K562 (cell line): ENCODE results near the gene GBP1. TPM values are rescaled to one million over a fixed set of nuclear protein-coding genes. Genes with fewer than 3 reads are reported as not detected.

Experiments
- MGA ChIP-seq: fragments of 450-650 bp; IDR thresholded peaks from 2 replicates; pipeline ENCODE4 v1.6.1; 2016; ENCODE audit warnings: mild to moderate bottlenecking, moderate library complexity
- NFE2 ChIP-seq: IDR thresholded peaks from 2 replicates; pipeline ENCODE4 v1.6.1; 2014; ENCODE audit warnings: antibody characterized with exemption, low read depth
- polyA plus RNA-seq, 8 experiments: library from polyadenylated mRNA; depleted of rRNA in 4 of 8; stranded (reverse) in 5 of 8; unstranded in 3 of 8; fragments of >200 nt; fragmentation: Nextera tagmentation in 2 of 8; fragmentation: Illumina TruSeq in 1 of 8; extraction: Ambion mirVana in 2 of 8; extraction: Trizol in 1 of 8; gene quantifications; 2 replicates each; pipeline versions ENCODE4 v1.2.1 to v1.2.3, GENCODE V29; 2011 to 2014; ENCODE audit warnings: inconsistent platforms in 1 of 8, missing spikeins in 1 of 8
- total RNA-seq, 7 experiments: library from RNA; depleted of rRNA in 6 of 7; stranded (reverse); fragments of >200 nt in 6 of 7; fragmentation: Illumina TruSeq in 2 of 7; extraction: Trizol in 2 of 7; gene quantifications; 2 replicates each; pipeline versions ENCODE4 v1.2.1 to v1.2.3, GENCODE V29; 2011 to 2021; ENCODE audit warnings: low replicate concordance in 1 of 7

Gene GBP1
- total and polyA plus RNA-seq, 9 of the 15 experiments (the other 6 are each of a cell fraction or from before 2014, with no cell fraction given): not detected

- TF ChIP-seq MGA (peak; percentile 18; the same call in 1 of the 2 replicates), NFE2 (peak; percentile 55)
Observed at GRCh38 chr1:89104687-89105086, 39.7 kb upstream of the GBP1 start (continued).
